Right atrium auricular region (tissue), 2 donors: Measurements from ENCODE around the gene AP1AR. TPM values are rescaled to one million over a fixed set of nuclear protein-coding genes. Genes with fewer than 3 reads are reported as not detected.

Experiments used
- DNase-seq: peaks from one replicate; pipeline ENCODE4 v3.0.0-alpha.2; 2019; ENCODE audit warnings: low spot score
- H3K27ac ChIP-seq, 2 donors: fragments of 200-600 bp; sonication (generic); 1 replicate in 1 of 2; 2 replicates in 1 of 2; pipeline ENCODE4 v1.5.1; 2016 to 2019
- H3K27me3 ChIP-seq, 2 donors: fragments of 200-600 bp; sonication (generic); one replicate each; pipeline versions ENCODE4 v1.5.1 to v1.6.0; 2017 to 2019
- H3K36me3 ChIP-seq: fragments of 200-600 bp; sonication (generic); one replicate; pipeline ENCODE4 v1.5.1; 2016
- H3K4me1 ChIP-seq, 2 donors: fragments of 200-600 bp; sonication (generic); one replicate each; pipeline versions ENCODE4 v1.5.1 to v1.6.0; 2017 to 2019
- H3K4me3 ChIP-seq, 2 donors: fragments of 200-600 bp; sonication (generic); 1 replicate in 1 of 2; 2 replicates in 1 of 2; pipeline ENCODE4 v1.5.1; 2017 to 2019; ENCODE audit warnings: mild to moderate bottlenecking in 1 of 2, moderate library complexity in 1 of 2
- H3K9me3 ChIP-seq, 2 donors: fragments of 200-600 bp; sonication (generic); one replicate each; pipeline ENCODE4 v1.5.1; 2019
- CTCF ChIP-seq, 2 donors: fragments of 200-600 bp; sonication (generic); IDR thresholded peaks; one replicate each; pipeline ENCODE4 v1.5.1; 2019; ENCODE audit warnings: antibody characterized with exemption in 2 of 2
- total RNA-seq, 2 donors: library from RNA; depleted of rRNA; stranded (reverse); fragments of >200 nt; gene quantifications; one replicate each; pipeline ENCODE4 v1.1.0, GENCODE V29; 2016

The AP1AR gene
- total RNA-seq, 2 donors from 2014 or later = 6.6 to 10.2 TPM

- H3K27ac ChIP-seq = no peak overlapping the region
Observed at GRCh38 chr4:112213856-112214255, 17.7 kb upstream of the AP1AR start.

GRCh38 chr4:112214390-112215264 is 17.0 kb upstream of the AP1AR start:
- H3K9me3 ChIP-seq = no peaks in the 10 kb centered on the region
- no peaks in the 10 kb centered on the region for H3K27me3 ChIP-seq
- no peak for DNase-seq
- no peaks in the 10 kb centered on the region for H3K36me3 ChIP-seq
- no peaks in the 10 kb centered on the region for H3K4me1 ChIP-seq
- TF ChIP-seq CTCF (IDR thresholded peaks at IDR 0.05) = peak in 1 of 2 donors; percentile 64
- H3K4me3 ChIP-seq = no peak overlapping the region
- H3K27ac ChIP-seq = no peak overlapping the region

More at GRCh38 chr4:112213856-112214255, 17.7 kb upstream of the AP1AR start:
- DNase-seq = no peak
- Histone ChIP-seq H3K9me3 (no peaks in the 10 kb centered on the region), H3K27me3 (no peaks in the 10 kb centered on the region), H3K4me1 (no peaks in the 10 kb centered on the region), H3K36me3 (no peaks in the 10 kb centered on the region), H3K4me3 (no peak overlapping the region)
- TF ChIP-seq CTCF (IDR thresholded peaks at IDR 0.05) = no peak

DNA sequence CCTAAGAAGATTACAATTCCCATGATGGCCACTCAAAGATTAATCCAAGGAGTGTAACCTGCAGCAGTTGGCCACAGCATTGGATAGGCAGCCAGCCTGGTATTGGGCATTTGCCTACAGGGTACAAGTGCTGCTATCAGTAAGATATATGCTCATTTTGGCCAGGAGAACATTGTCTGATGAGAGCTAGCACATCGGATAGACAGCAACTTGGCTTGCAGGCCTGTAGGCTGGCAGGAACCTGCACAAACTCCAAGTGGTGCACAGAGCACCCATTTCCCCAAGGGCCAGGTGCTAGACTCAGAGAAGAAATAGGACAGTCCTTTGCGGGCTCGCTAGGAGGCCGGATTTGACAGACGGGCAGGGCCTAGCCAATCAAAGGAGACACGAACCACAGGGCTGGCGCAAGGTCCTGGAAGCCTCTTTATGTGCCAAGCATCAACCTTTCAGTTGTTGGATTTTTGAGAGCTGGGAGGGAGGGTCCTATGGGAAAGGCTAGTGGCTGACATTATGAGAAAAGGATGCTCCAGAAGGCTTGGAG is 11.7 kb upstream of the AP1AR start:
- no peaks in the 10 kb centered on the region for H3K27me3 ChIP-seq
- H3K4me1 ChIP-seq = no peaks in the 10 kb centered on the region
- DNase-seq = no peak
- TF ChIP-seq CTCF (IDR thresholded peaks at IDR 0.05) = no peak
- H3K36me3 ChIP-seq = no peaks in the 10 kb centered on the region
- H3K4me3 ChIP-seq = no peak overlapping the region
- no peak overlapping the region for H3K27ac ChIP-seq
- no peaks in the 10 kb centered on the region for H3K9me3 ChIP-seq

GRCh38 chr4:112222219-112222955 is 9.2 kb upstream of the AP1AR start:
- H3K27ac ChIP-seq = no peak overlapping the region
- no peaks in the 10 kb centered on the region for H3K36me3 ChIP-seq
- no peak overlapping the region for H3K4me3 ChIP-seq
- no peaks in the 10 kb centered on the region for H3K4me1 ChIP-seq
- no peaks in the 10 kb centered on the region for H3K27me3 ChIP-seq
- no peak for DNase-seq
- no peak for TF ChIP-seq CTCF (IDR thresholded peaks at IDR 0.05)
- H3K9me3 ChIP-seq = no peaks in the 10 kb centered on the region

DNA sequence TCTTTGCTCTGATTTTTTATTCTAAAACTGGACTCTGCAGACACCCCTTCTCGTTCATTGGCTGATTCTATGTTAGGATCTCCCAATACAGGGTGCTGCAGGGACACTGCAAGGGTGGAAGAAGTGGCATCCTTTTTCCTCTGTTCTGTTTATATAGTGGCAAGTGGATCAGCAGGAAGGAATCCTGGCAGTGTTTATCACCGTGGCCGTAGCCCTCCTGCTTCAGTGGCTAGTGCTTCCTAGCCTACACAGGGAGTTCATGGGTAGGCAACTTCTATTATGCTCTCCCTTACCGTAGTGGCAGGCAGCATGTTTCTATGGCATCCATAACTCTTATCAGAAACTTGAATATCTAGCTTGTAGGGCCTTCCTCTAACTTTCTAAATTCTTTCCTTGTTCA is 6.4 kb upstream of the AP1AR start:
- Histone ChIP-seq H3K27me3 (no peaks in the 10 kb centered on the region), H3K36me3 (no peaks in the 10 kb centered on the region), H3K4me3 (no peak overlapping the region), H3K27ac (no peak overlapping the region), H3K4me1 (peaks cover 0 to under 1% of the 10 kb centered on the region in 2 donors), H3K9me3 (no peaks in the 10 kb centered on the region)
- TF ChIP-seq CTCF (IDR thresholded peaks at IDR 0.05) = no peak
- no peak for DNase-seq
